Measurements from ENCODE around the gene GRIN1. TPM values are rescaled to one million over a fixed set of nuclear protein-coding genes. Genes with fewer than 3 reads are reported as not detected.

The GRIN1 gene
- total RNA-seq, 4 donors from 2014 or later, result not detected

DNA sequence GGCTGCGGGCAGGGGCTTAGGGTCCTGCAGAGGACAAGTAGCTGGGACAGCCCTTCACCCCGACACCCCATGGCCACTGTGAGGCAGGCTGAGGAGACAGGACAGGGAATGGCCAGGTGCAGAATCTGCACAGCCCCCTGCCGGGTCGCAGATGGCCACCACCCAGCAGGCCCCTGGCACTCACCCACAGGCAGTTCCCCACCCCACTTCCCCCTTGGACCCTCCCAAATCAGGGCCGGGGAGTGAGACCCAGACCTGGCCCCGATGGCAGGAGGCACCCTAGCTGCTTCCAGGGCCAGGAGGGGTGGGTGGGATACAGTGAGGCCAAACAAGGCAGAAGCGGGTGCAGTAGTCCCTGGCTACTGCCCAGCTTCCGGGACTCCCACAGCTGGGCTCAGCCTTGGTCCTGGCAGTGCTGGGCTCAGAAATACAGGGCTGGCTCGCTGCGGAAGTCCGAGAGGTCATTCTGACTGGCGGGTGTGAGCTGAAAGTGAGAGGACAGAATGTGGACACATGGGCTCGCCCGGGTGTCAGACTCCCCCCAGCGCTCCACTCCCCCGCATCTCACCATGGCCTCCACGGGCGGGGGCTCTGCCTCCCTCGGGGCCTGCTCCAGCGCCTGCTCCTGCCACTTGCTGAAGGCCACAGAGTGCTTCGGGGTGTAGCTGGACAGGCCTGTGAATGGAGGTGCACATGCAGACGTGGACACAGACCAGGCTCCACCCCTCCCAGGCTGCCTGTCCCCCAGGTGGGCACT is 52.9 kb downstream of the GRIN1 start:
- TF ChIP-seq, protein P1, sequence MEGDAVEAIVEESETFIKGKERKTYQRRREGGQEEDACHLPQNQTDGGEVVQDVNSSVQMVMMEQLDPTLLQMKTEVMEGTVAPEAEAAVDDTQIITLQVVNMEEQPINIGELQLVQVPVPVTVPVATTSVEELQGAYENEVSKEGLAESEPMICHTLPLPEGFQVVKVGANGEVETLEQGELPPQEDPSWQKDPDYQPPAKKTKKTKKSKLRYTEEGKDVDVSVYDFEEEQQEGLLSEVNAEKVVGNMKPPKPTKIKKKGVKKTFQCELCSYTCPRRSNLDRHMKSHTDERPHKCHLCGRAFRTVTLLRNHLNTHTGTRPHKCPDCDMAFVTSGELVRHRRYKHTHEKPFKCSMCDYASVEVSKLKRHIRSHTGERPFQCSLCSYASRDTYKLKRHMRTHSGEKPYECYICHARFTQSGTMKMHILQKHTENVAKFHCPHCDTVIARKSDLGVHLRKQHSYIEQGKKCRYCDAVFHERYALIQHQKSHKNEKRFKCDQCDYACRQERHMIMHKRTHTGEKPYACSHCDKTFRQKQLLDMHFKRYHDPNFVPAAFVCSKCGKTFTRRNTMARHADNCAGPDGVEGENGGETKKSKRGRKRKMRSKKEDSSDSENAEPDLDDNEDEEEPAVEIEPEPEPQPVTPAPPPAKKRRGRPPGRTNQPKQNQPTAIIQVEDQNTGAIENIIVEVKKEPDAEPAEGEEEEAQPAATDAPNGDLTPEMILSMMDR (IDR thresholded peaks at IDR 0.05; ENCODE audit: low read depth), result no peak

DNA sequence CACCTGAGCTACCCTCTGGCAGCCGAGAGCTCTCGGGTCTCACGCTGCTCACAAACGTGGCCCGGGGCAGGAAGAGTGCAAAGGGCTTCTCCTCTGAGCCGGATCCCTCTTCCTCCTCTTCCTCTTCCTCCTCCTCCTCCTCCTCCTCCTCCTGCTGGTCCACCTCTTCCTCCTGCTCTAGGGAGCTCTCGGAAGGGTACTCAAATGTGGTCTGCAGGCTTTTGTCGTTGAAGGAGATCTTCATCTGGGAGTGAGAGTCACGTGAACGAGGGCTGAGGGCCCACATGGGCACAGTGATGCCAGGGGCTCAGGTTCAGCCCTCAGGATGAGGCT is 53.5 kb downstream of the GRIN1 start:
- TF ChIP-seq, protein P1 (IDR thresholded peaks at IDR 0.05; ENCODE audit: low read depth), result no peak

DNA sequence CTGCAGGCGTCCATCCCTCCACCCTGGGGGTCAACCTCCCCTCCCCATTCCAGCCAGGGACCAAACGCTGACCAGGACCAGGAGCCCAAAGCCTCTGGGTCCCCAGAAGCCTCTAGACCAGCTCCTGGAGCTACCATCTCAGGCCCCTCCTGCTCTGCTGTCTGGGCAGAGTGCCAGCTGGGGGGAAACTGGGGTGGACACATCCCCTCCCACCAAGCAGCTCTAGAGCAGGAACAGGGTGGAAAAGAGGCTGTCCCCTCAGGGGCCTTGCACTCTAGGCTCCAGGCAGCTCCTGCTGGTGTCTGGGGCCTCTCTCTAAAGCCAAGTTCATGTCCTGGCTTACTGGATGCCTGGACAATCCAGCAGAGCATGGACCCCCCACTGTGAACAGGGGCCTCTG is 53.9 kb downstream of the GRIN1 start:
- TF ChIP-seq, protein P1 (IDR thresholded peaks at IDR 0.05; ENCODE audit: low read depth), result no peak

DNA sequence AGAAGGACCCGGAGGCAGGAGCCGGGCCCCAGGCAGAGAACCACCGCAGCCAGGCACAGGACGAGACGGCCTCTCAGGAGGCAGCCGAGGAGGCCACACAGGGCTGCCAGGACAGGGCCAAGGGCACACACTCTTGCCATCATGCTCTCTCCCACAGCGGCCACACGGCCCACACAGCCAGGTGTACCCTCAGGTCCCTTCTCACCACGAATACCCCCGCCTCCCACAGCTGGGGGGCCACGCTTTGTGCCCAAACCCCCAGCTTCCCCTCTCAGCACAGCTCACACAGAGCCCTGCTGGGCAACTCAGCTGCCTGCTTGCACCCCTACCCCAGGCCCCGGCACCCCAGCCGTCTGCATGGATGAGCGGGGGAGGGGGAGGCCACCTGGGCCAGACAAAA is 54.8 kb downstream of the GRIN1 start:
- TF ChIP-seq, protein P1 (IDR thresholded peaks at IDR 0.05; ENCODE audit: low read depth), result no peak

DNA sequence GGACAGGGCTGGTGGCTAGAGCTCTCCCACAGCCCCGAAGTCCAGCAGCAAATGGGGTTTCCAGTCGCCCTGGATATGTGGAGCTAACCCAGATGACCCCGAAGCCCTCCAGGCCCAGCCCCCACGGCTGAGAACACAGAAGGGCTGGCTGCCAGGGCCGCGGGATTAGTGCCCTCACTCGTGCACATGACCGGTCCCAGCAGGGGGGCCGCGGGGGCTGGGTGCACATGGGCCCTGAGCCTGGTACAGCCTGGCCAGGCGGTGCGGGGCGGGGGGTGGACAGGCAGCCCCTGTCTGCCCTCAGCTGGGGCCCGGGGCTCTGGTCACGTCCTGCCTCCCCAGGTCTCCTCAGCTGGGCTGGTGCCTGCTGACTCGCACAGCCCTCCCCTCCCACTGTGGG is 55.4 kb downstream of the GRIN1 start:
- TF ChIP-seq, protein P1 (IDR thresholded peaks at IDR 0.05; ENCODE audit: low read depth), result no peak

DNA sequence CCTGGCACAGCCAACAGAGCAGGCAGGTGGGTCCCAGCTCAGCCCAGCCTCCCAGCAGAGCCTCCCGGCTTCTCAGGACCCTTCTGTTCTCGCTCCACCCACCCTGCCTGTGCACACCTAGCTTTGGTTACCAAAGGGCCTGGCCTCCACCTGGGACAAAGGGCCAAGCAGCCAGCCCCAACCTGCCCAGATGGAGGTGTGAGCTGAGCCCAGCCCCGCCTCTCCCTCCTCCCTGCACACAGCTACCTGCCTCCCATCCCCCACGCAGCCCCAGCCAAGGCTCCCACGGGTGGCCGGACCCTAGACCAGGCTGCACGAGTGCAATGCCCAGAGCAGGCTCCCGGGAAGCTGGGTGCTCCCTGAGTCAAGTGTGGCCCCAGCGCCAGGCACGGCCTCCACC is 56.0 kb downstream of the GRIN1 start:
- TF ChIP-seq, protein P1 (IDR thresholded peaks at IDR 0.05; ENCODE audit: low read depth), result no peak

DNA sequence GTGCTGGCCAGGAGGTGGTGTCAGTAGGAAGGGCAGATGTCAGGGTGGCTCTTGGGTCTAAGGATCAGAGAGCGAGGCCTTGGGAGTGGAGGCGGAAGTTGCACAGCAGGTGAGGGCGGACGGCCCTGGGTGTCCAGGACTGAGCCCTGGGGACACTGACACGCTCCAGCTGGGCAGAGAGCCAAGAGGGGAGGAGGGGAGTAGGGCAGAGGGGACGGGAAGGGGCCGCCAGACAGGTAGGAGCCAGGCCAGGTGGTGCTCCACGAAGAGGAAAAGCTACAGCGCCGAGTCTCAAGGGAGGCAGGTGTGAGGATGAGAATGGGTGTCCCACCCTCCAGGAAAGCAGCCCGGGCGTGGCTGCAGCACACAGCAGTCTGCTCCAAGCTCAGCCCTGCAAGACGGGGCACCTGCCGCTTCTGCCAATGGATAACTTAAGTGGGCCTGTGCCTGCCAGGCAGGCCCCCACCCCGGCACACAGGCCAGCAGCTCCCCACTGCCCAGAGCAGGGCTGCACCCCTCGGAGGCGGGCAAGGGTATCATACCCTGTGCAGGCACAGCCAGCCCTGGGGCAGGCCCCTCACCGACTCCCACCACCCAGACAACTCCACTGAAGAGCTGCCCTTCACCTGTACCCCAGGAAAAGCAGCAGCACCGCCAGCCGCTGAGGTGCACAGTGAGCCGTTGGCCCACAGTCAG is 56.7 kb downstream of the GRIN1 start:
- TF ChIP-seq, protein P1 (IDR thresholded peaks at IDR 0.05; ENCODE audit: low read depth), result no peak

Data from subcutaneous adipose tissue (tissue), 4 donors.